Left colon (tissue), 2 donors: Measurements from ENCODE around the gene PLEKHH3. TPM values are rescaled to one million over a fixed set of nuclear protein-coding genes. Genes with fewer than 3 reads are reported as not detected.

ENCODE experiments used
- ATAC-seq: fragments of 200-7000 bp; cut with Tn5 transposase; one replicate; pipeline ENCODE4 v1.9.1; 2020; ENCODE audit warnings: mild to moderate bottlenecking, moderate library complexity
- DNase-seq, 2 donors: peaks; one replicate each; pipeline ENCODE4 v3.0.0-alpha.2; 2020
- intact Hi-C, 2 donors: fragments of 100-400 bp; cut with DNase I in 1 of 2; cut with micrococcal nuclease in 1 of 2; formaldehyde crosslinking; loops; one replicate each; pipeline versions ENCODE4 v1.11.2 to v1.14.0; 2022; cut with DNase I, micrococcal nuclease
- long read RNA-seq: library from polyadenylated mRNA; unstranded; transcript quantifications from one replicate; pipeline ENCODE4 v2.0.0, GENCODE V29; 2021
- total RNA-seq, 2 donors: library from RNA; stranded (reverse); fragmentation: NEBNext Ultra II Directional; extraction: Animal tissue kit (Norgen Biotek cat#: 25700); gene quantifications; one replicate each; pipeline ENCODE4 v1.2.1, GENCODE V29; 2021
- donor health status: DM: no; HTN: no; CAD: no.
- donor health status: DM: yes; HTN: yes; CAD: no.

The PLEKHH3 gene, protein sequence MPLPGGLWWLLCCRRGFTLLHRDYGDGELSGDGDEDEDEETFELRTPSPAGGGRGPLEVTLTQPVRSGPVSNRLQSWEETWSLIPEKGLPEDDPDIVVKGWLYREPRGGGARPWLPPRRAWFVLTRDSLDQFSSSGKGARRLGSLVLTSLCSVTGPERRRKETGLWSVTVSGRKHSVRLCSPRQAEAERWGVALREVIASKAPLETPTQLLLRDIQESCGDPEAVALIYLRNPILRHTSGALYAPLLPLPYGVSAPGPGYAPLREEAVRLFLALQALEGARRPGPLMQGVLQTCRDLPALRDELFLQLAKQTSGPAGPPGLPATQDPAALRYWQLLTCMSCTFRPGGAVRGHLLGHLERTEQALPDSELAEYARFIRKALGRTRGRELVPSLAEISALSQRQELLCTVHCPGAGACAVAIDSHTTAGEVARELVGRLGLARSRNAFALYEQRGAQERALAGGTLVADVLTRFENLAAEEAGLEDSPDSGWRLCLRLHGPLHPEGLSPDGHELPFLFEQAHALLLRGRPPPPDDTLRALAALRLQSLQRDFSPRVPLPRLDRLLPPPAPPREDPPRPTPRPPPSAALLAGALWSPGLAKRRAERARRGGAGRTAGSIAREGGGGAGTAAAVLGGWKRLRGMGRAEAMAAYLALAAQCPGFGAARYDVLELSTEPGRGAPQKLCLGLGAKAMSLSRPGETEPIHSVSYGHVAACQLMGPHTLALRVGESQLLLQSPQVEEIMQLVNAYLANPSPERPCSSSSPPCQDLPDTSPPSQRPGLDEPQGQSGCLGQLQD
- 10 to 100 TPM; 15.0 to 16.6 TPM for total RNA-seq
- long read RNA-seq, partial matches to known transcripts: 2 of 5 reads
- long read RNA-seq, other reads (novel, unspliced or antisense): 3 of 5 reads

DNA sequence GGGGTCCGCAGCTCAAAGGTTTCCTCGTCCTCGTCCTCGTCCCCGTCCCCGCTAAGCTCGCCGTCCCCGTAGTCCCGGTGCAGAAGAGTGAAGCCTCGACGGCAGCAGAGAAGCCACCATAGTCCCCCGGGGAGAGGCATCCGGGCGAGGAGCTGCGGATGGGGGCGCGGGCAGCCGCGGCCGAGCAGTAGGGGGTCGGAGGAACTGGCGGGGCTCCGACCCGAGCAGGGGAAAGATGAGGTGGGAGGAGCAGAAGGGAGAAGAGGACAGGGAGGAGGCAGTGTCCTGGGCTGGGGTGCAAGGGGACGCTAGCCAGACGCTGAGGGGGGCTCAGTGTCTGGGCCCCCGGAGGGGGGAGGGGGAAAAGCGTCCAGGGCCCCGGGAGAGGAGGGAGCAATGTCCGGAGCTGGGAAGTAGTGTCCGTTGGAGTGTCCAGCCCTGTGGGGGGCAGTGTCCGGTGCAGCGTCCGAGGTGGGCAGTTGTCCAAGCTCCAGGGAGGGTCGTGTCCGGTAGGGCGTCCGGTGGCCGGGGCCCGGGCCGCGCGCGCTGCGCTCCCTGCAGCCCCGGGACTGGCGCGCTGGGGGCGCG is at the start of gene PLEKHH3:
PLEKHH3 (minus strand) TSS at position 571 of the 588 bp plus-strand sequence; CDS start at position 140, 431 bp downstream.
- DNase-seq: no peak
- no peak for ATAC-seq
- intact Hi-C loops: no loop called here

DNA sequence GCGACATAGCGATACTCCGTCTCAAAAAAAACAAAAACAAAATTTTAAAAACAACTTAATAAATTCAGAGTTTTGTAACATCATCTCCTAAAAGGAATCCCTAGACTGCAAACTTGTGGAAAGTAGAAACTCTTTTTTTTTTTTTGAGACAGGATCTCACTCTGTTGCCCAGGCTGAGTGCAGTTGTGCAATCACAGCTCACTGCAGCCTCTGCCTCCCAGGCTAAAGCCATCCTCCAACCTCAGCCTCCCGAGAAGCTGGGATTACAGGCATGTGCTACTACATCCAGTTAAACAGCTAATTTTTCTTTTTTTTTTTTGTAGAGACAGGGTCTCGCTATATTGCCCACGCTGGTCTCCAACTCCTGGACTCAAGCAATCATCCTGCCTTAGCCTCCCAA is 48.3 kb upstream of the PLEKHH3 start:
- intact Hi-C loops: loop anchor here in 1 of 2 donors (10.0 kb wide), 1 partner anchor 210 kb away; no protein-coding TSS in a partner anchor

DNA sequence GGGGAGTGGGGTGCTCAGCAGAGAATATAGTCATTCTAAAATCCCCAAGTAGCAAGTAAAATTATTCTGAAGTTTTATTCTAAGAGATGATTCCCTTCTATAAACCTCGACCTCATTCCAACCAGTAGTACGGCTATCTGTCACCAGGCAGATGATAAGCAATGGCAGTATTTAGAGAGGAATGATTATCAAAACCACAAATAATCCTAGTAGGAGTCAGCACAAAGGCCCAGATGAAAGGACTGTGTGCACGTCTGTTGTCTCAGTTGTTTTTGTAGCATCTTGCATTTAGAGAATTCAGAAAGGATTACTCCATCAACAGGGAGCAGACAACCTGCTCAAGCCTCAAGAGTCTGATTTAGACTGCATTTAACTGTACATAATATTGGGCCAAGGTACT is 46.8 kb upstream of the PLEKHH3 start:
- DNase-seq (no peak), ATAC-seq (no peak)
- intact Hi-C loops: loop anchor here in 1 of 2 donors (5.0 to 10.0 kb wide), 2 partner anchors 39 to 211 kb away; partner anchors contain the start of gene RAMP2

More for the DNA sequence above, 48.3 kb upstream of the PLEKHH3 start:
- no peak for ATAC-seq
- no peak for DNase-seq

DNA sequence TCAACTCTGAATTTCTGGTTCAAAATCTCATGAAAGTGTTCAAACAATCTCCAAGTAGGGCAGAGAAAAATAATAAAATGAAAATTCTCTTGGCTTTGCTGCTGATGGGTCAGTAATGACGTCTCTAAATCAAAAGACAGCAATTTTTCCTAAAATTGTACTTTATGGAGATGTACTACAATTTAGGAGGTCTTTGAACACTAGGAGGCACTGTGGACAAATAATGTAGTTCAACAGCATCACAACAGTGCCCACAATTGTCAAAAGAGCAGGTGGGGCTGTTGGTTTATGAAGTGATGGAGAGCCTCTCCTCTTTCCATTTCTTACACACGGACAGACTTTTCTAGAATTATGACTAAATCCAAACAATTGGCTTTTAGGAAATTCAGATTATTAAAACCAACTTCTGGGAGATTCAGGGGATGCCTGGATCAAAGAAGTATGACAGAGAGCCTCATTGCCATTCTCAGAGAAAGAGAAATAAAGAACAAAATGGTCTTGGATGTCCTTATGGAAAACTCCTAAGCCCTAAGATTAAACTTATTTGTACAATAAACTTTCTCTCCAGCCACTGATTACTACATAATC is 44.3 kb upstream of the PLEKHH3 start:
- ATAC-seq (peak; percentile 86), DNase-seq (no peak)
- intact Hi-C loops: loop anchor here in 1 of 2 donors (5.0 to 10.0 kb wide), 2 partner anchors 41 to 214 kb away; partner anchors contain the start of gene RAMP2

GRCh38 chr17:42709561-42709960 is 32.8 kb upstream of the PLEKHH3 start:
- ATAC-seq (no peak), DNase-seq (no peak)
- intact Hi-C loops: no loop called here

GRCh38 chr17:42708588-42708987 is 31.8 kb upstream of the PLEKHH3 start:
- intact Hi-C loops: no loop called here
- DNase-seq: no peak
- ATAC-seq: no peak

DNA sequence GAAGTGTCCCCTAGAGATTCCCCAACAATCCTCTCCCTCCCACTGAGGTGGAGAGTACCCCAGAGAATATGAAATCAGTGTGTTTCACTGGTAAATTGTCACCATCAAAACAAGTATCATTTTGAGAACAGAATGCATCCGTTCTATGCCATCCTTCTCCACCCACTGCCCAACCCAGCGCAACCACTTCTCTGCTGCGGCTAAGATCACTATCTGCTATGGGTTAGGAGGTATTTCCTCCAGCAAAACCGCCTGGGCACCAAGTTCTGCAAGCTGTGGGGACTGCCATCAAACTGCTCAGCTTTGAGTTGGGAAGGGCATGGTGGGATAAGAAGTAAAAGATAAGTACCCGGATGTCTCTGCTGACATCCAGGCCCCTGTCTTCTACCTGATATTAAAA is 29.9 kb upstream of the PLEKHH3 start:
- DNase-seq: no peak

DNA sequence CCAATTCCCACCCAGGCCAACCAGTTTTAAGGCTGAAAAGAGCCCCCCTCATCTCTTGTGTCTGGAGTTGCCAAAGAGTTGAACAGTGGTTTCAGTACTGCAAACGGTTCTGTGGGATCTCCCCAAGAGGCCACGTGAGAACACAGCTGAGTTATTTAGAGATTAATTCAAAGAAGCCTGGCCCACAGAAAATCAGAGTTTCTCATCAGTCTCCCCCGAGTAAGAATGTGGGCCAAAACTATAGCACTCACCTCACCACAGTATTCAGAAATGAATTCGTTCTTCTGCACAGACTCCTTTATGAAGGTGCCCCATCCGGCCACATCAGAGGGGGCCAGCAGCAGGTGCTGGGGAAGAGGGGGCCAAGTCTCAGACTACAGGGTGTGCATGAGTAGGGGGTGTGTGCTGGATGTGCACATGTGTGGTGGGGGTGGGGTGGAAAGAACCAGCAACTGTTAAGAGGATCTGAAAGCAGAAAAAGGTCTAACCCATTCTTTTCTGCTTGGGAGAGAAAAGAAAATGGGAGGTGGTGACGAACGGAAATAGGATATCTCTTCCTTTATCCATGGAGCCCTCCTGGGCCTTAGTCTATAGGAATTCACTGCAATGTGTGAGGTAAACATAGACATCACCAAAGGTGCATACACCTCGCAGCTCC is 28.2 kb upstream of the PLEKHH3 start:
- ATAC-seq (no peak), DNase-seq (no peak)
- intact Hi-C loops: no loop called here

More for the DNA sequence above, 29.9 kb upstream of the PLEKHH3 start:
- ATAC-seq: no peak
- intact Hi-C loops: no loop called here

DNA sequence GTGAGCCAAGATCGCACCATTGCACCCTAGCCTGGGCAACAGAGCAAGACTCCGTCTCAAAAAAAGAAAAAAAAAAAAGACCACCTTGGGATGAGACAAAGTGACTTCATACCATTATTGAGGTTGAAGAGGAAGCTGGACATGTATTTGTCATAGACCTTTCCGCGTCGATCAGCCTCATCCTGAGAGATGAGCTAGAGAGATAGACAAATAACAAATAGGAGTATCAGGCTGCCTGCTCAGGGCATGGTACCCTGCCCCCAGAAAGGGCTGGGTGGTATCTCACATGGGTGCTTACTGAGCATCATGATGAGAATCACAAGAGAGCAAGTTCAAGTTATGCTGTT is 27.7 kb upstream of the PLEKHH3 start:
- no peak for DNase-seq
- intact Hi-C loops: no loop called here
- no peak for ATAC-seq

DNA sequence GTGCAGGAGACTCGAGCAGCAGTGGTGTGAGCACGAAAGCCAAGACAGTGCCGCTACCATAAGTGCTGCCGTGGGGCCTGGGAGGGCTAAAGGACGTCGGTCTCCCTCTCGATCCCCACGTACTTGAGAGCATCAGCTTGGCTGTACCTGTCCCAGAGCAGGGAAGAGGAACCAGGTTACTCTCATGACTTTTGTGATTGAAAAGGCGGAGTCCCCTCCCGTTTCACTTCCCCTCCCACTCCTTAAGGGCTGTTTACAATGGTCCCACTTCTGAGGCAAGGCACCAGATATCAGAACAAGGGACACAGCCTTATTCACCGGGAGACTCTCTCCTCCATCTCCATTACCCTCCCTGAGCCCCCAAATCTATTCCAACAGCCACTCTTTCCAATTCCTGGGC is 25.7 kb upstream of the PLEKHH3 start:
- no peak for ATAC-seq
- intact Hi-C loops: no loop called here
- DNase-seq: no peak

- DNase-seq (no peak), ATAC-seq (peak; percentile 34)
- intact Hi-C loops: no loop called here
These were observed 23.9 kb upstream of the PLEKHH3 start for GRCh38 chr17:42700586-42701289.

DNA sequence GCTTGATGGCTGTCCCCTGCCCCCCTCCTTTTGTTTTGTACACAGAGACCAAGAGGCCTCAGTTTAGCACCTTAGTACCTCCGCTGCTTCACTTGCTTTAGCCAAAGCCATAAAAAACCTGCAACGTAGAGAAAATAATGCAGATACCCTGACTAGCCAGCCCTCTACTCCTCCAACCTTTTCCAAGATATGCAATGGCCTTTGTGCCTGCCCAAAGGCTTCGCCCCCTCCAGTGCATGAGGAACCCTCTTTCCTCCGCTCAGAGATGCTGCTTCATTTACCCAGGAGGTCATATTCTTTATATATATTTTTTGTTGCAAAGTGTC is 22.6 kb upstream of the PLEKHH3 start:
- intact Hi-C loops: no loop called here
- no peak for ATAC-seq
- no peak for DNase-seq

DNA sequence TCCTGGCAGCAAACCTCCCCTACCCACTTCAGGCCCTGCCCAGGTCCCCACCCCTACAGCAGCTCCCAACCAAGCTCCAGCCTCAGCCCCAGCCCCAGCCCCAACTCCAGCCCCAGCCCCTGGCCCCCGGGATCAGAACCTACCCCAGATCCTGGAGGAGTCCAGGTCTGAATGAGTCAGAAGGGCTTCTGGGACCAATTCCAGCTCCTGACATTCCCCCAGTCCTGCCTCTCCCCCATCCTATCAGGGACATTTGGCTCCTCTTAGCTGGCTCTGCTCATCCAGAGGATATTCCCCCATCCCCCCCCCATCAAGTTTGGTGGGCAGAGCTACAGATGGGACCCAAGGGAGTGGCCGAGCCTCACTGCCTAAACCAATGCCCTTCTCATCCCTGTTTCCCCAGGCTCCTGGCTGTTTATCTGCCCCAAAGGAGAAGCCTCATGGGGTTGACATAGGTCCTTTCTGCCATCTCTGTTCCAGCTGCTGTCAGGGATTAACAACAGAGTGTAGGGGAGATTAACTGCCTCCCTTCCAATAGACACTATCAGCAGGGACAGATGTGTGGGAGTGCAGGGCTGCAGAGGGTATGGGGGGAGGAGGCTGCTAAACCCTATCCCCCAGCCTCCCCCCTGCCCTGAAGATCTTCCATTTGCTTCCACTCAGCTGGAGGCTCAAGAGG is 22.1 kb upstream of the PLEKHH3 start:
- no peak for ATAC-seq
- DNase-seq: no peak
- intact Hi-C loops: no loop called here

DNA sequence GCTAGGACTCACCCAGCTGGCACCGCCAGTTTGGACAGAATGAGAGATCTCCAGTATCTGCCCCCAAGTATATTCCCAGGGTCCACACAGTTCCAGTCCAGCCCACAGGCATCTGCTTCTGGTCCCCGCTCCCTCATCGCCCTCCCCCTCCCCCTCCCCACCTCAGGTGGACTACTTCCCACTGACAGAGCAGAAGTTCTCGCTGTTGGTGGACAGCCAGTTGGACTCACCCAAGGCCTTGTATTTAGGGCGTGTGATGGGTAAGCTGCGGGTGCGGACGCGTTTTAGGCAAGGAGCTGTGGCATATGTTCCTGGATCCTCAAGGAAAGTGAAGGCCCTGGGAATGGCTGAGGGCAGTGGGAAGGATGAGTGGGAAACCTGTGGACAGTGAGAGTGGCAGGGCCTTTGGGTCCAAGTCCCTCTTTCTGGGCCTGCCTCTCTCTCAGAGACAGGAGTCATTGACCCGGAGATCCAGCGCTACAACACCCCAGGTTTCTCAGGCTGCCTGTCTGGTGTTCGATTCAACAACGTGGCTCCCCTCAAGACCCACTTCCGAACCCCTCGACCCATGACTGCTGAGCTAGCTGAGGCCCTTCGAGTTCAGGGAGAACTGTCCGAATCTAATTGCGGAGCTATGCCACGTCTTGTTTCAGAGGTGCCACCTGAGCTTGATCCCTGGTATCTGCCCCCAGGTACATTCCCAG is 20.5 kb upstream of the PLEKHH3 start:
- intact Hi-C loops: no loop called here
- ATAC-seq (no peak), DNase-seq (no peak)

- intact Hi-C loops: no loop called here
- DNase-seq (peak in 1 of 2 donors; percentile 15), ATAC-seq (no peak)
These were observed 18.7 kb upstream of the PLEKHH3 start for GRCh38 chr17:42695500-42695899.

- intact Hi-C loops: no loop called here
- ATAC-seq: no peak
- DNase-seq: no peak
These were observed 17.7 kb upstream of the PLEKHH3 start for GRCh38 chr17:42694524-42694923.

DNA sequence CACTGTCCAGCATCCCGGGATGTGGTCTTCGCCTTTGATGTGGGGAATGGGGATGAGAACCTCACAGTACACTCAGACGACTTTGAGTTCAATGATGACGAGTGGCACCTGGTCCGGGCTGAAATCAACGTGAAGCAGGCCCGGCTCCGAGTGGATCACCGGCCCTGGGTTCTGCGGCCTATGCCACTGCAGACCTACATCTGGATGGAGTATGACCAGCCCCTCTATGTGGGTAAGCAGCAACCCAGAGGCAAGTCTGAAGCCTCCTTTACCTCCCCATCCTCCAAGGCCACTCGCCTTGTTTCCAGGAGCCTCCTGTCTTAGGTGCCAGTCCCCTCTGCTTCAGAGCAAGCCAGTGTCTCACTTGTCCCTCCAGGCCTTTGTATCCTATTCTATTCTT is 15.7 kb upstream of the PLEKHH3 start:
- intact Hi-C loops: no loop called here
- DNase-seq: no peak

More for the DNA sequence above, 15.7 kb upstream of the PLEKHH3 start:
- no peak for ATAC-seq
